GM23338 (cell line): Measurements from ENCODE around the gene GDPD5. TPM values are rescaled to one million over a fixed set of nuclear protein-coding genes. Genes with fewer than 3 reads are reported as not detected.

Experiments used
- ATAC-seq: fragments of 200-7000 bp; cut with Tn5 transposase; 3 replicates; pipeline ENCODE4 v1.9.1; 2020
- DNase-seq: peaks from one replicate; pipeline ENCODE4 v3.0.0-alpha.2; 2015; ENCODE audit warnings: low spot score
- H2AFZ ChIP-seq: fragments of 200-600 bp; sonication (generic); 2 replicates; pipeline ENCODE4 v1.8.0; 2016; ENCODE audit warnings: antibody characterized with exemption, mild to moderate bottlenecking, moderate library complexity
- H3F3A ChIP-seq: fragments of 200-600 bp; sonication (generic); replicated peaks from 2 replicates; pipeline ENCODE4 v1.8.0; 2017; ENCODE audit warnings: antibody characterized with exemption, mixed run types, low read depth
- H3K27ac ChIP-seq: fragments of 200-600 bp; sonication (generic); 2 replicates; pipeline ENCODE4 v1.6.1; 2016; ENCODE audit warnings: low read depth
- H3K27me3 ChIP-seq: fragments of 200-600 bp; sonication (generic); 2 replicates; pipeline ENCODE4 v1.8.0; 2016; ENCODE audit warnings: mild to moderate bottlenecking, mixed run types, moderate library complexity; ENCODE audit not compliant: insufficient read depth
- H3K36me3 ChIP-seq: fragments of 200-600 bp; sonication (generic); 2 replicates; pipeline ENCODE4 v1.8.0; 2016; ENCODE audit warnings: mild to moderate bottlenecking; ENCODE audit not compliant: insufficient read depth
- H3K4me1 ChIP-seq: fragments of 200-600 bp; sonication (generic); 2 replicates; pipeline ENCODE4 v1.8.0; 2016; ENCODE audit warnings: mild to moderate bottlenecking, moderate library complexity; ENCODE audit not compliant: insufficient read depth
- H3K4me2 ChIP-seq: fragments of 200-600 bp; sonication (generic); 2 replicates; pipeline ENCODE4 v1.7.1; 2017; ENCODE audit warnings: mixed run types
- H3K4me3 ChIP-seq: fragments of 200-600 bp; sonication (generic); 2 replicates; pipeline ENCODE4 v1.6.1; 2016; ENCODE audit warnings: mixed run types
- H3K79me2 ChIP-seq: fragments of 200-600 bp; sonication (generic); replicated peaks from 2 replicates; pipeline ENCODE4 v1.8.0; 2017; ENCODE audit warnings: mild to moderate bottlenecking; ENCODE audit not compliant: insufficient read depth
- H3K9me2 ChIP-seq: fragments of 200-600 bp; sonication (generic); 2 replicates; pipeline ENCODE4 v1.8.0; 2017; ENCODE audit not compliant: insufficient read depth
- H4K20me1 ChIP-seq: fragments of 200-600 bp; sonication (generic); replicated peaks from 2 replicates; pipeline ENCODE4 v1.8.0; 2017; ENCODE audit warnings: mild to moderate bottlenecking; ENCODE audit not compliant: insufficient read depth
- H3K27ac Mint-ChIP-seq: 2 replicates; pipeline ENCODE4 v1.8.0; 2020; ENCODE audit warnings: inconsistent platforms, mild to moderate bottlenecking, moderate library complexity, mixed read lengths
- H3K27me3 Mint-ChIP-seq: 3 replicates; pipeline ENCODE4 v1.8.0; 2022; ENCODE audit warnings: low read depth, mild to moderate bottlenecking, moderate library complexity, mixed read lengths, inconsistent platforms; ENCODE audit not compliant: insufficient read depth, poor library complexity
- H3K36me3 Mint-ChIP-seq: 3 replicates; pipeline ENCODE4 v1.8.0; 2021; ENCODE audit warnings: low read depth, mild to moderate bottlenecking, inconsistent platforms, moderate library complexity, mixed read lengths
- H3K4me1 Mint-ChIP-seq: 3 replicates; pipeline ENCODE4 v1.8.0; 2020; ENCODE audit warnings: mild to moderate bottlenecking, inconsistent platforms, mixed read lengths
- H3K4me3 Mint-ChIP-seq: 3 replicates; pipeline ENCODE4 v1.8.0; 2021; ENCODE audit warnings: moderate library complexity, mild to moderate bottlenecking, inconsistent platforms, mixed read lengths
- H3K9me3 Mint-ChIP-seq: 3 replicates; pipeline ENCODE4 v1.8.0; 2020; ENCODE audit warnings: moderate library complexity, mild to moderate bottlenecking, inconsistent platforms, mixed read lengths
- CREB1 ChIP-seq: fragments of 250-450 bp; sonication (Bioruptor Pico); IDR thresholded peaks from 2 replicates; pipeline ENCODE4 v1.5.0; 2020; ENCODE audit warnings: low read depth, mild to moderate bottlenecking, moderate library complexity
- CTCF ChIP-seq, 2 experiments: fragments of 200-600 bp in 1 of 2; sonication (generic) in 1 of 2; conservative IDR thresholded peaks; 2 replicates each; pipeline versions ENCODE4 v1.5.1 to v1.6.1; 2016 to 2017; ENCODE audit warnings: antibody characterized with exemption in 2 of 2, low read depth in 2 of 2, mild to moderate bottlenecking in 2 of 2, moderate library complexity in 1 of 2
- ETS1 ChIP-seq: IDR thresholded peaks from 2 replicates; pipeline ENCODE4 v1.6.1; 2016; ENCODE audit warnings: antibody characterized with exemption
- EZH2 ChIP-seq: fragments of 200-600 bp; sonication (generic); IDR thresholded peaks from one replicate; pipeline ENCODE4 v1.8.0; 2017; ENCODE audit warnings: antibody characterized with exemption, mild to moderate bottlenecking, low read depth; ENCODE audit not compliant: unreplicated experiment
- EZH2phosphoT487 ChIP-seq: fragments of 200-600 bp; sonication (generic); IDR thresholded peaks from one replicate; pipeline ENCODE4 v1.8.1; 2018; ENCODE audit warnings: antibody characterized with exemption; ENCODE audit not compliant: unreplicated experiment
- JUNB ChIP-seq: IDR thresholded peaks from one replicate; pipeline ENCODE4 v1.6.1; 2016; ENCODE audit warnings: antibody characterized with exemption; ENCODE audit not compliant: unreplicated experiment
- NANOG ChIP-seq: IDR thresholded peaks from 2 replicates; pipeline ENCODE4 v1.6.1; 2016; ENCODE audit warnings: antibody characterized with exemption, borderline replicate concordance
- POLR2AphosphoS5 ChIP-seq: IDR thresholded peaks from 2 replicates; pipeline ENCODE4 v1.6.1; 2016; ENCODE audit warnings: antibody characterized with exemption, low read depth
- STAT1 ChIP-seq: IDR thresholded peaks from one replicate; pipeline ENCODE4 v1.6.1; 2016; ENCODE audit warnings: antibody characterized with exemption; ENCODE audit not compliant: unreplicated experiment
- ZNF114 ChIP-seq: fragments of 250-450 bp; sonication (Bioruptor Pico); IDR thresholded peaks from 2 replicates; pipeline ENCODE4 v1.5.0; 2020; ENCODE audit warnings: mild to moderate bottlenecking, moderate library complexity
- ZNF331 ChIP-seq: fragments of 250-450 bp; sonication (Bioruptor Pico); IDR thresholded peaks from 2 replicates; pipeline ENCODE4 v1.5.0; 2020; ENCODE audit warnings: low read depth, mild to moderate bottlenecking, moderate library complexity
- ZNF462 ChIP-seq: fragments of 250-450 bp; sonication (Bioruptor Pico); IDR thresholded peaks from 2 replicates; pipeline ENCODE4 v1.5.0; 2020; ENCODE audit warnings: mild to moderate bottlenecking, moderate library complexity
- polyA plus RNA-seq: library from polyadenylated mRNA; unstranded; fragments of >200 nt; fragmentation: Nextera tagmentation; extraction: Ambion mirVana; gene quantifications from 2 replicates; pipeline ENCODE4 v1.2.1, GENCODE V29; 2016
- total RNA-seq: library from RNA; depleted of rRNA; stranded (reverse); fragments of >200 nt; shearing (Covaris generic); gene quantifications from 2 replicates; pipeline ENCODE4 v1.2.3, GENCODE V29; 2014
- TF ChIP-seq, protein P1 (sequence below): IDR thresholded peaks from one replicate; pipeline ENCODE4 v1.6.1; 2018; ENCODE audit warnings: antibody characterized with exemption; ENCODE audit not compliant: unreplicated experiment

GDPD5 gene
- total and polyA plus RNA-seq, 2 experiments from 2014 or later, result 1.6 to 4.9 TPM

- no peak overlapping the region for H3K27ac Mint-ChIP-seq
- H3K36me3 Mint-ChIP-seq, result no peaks in the 10 kb centered on the region
- no peak overlapping the region for H3K4me3 Mint-ChIP-seq
- Histone ChIP-seq H3K27ac (no peak overlapping the region), H2AFZ (peak overlapping the region; percentile 87), H3K27me3 (no peaks in the 10 kb centered on the region), H3K4me2 (no peak overlapping the region), H3F3A (no peaks in the 10 kb centered on the region), H4K20me1 (no peaks in the 10 kb centered on the region), H3K36me3 (no peaks in the 10 kb centered on the region), H3K9me2 (no peaks in the 10 kb centered on the region), H3K4me3 (no peak overlapping the region), H3K4me1 (peaks cover 17% of the 10 kb centered on the region), H3K79me2 (no peaks in the 10 kb centered on the region)
- ATAC-seq, result peak; percentile 27; the same call in 2 of the 3 replicates
- no peak for DNase-seq
- H3K27me3 Mint-ChIP-seq, result peaks cover 17% of the 10 kb centered on the region
- no peak for TF ChIP-seq ZNF462 (CRISPR knock-in tag)
- TF ChIP-seq, protein P1, sequence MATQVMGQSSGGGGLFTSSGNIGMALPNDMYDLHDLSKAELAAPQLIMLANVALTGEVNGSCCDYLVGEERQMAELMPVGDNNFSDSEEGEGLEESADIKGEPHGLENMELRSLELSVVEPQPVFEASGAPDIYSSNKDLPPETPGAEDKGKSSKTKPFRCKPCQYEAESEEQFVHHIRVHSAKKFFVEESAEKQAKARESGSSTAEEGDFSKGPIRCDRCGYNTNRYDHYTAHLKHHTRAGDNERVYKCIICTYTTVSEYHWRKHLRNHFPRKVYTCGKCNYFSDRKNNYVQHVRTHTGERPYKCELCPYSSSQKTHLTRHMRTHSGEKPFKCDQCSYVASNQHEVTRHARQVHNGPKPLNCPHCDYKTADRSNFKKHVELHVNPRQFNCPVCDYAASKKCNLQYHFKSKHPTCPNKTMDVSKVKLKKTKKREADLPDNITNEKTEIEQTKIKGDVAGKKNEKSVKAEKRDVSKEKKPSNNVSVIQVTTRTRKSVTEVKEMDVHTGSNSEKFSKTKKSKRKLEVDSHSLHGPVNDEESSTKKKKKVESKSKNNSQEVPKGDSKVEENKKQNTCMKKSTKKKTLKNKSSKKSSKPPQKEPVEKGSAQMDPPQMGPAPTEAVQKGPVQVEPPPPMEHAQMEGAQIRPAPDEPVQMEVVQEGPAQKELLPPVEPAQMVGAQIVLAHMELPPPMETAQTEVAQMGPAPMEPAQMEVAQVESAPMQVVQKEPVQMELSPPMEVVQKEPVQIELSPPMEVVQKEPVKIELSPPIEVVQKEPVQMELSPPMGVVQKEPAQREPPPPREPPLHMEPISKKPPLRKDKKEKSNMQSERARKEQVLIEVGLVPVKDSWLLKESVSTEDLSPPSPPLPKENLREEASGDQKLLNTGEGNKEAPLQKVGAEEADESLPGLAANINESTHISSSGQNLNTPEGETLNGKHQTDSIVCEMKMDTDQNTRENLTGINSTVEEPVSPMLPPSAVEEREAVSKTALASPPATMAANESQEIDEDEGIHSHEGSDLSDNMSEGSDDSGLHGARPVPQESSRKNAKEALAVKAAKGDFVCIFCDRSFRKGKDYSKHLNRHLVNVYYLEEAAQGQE, result no peak
- TF ChIP-seq ZNF114 (CRISPR knock-in tag), result no peak
- TF ChIP-seq JUNB, result no peak
- TF ChIP-seq CREB1, result no peak
- no peak for TF ChIP-seq NANOG
- no peak for TF ChIP-seq ZNF331 (CRISPR knock-in tag)
- no peak for TF ChIP-seq CTCF (conservative IDR thresholded peaks at IDR 0.05; ENCODE audit: low read depth in 2 of 2)
- no peak for TF ChIP-seq STAT1
- TF ChIP-seq EZH2, result no peak
- TF ChIP-seq ETS1, result no peak
- no peak for TF ChIP-seq POLR2AphosphoS5
- no peak for TF ChIP-seq EZH2phosphoT487
- H3K4me1 Mint-ChIP-seq, result peaks cover 27% of the 10 kb centered on the region
- H3K9me3 Mint-ChIP-seq, result no peaks in the 10 kb centered on the region
These were observed 29.9 kb downstream of the GDPD5 start for GRCh38 chr11:75495749-75496304.
